Measurements from ENCODE around the gene TIE1.
A peak's percentile ranks its signal among the peaks of the same experiment; 100 is the strongest.

The TIE1 gene

GRCh38 chr1:43293896-43294760, 6.7 kb upstream of the TIE1 start:
- peak; percentile 74 for DNase-seq (ENCODE audit: low spot score)

- no peak for DNase-seq (ENCODE audit: low spot score)
Observed at GRCh38 chr1:43294761-43295160, 6.0 kb upstream of the TIE1 start.

GRCh38 chr1:43296207-43296606, 4.6 kb upstream of the TIE1 start:
- DNase-seq (ENCODE audit: low spot score), result no peak

- DNase-seq (ENCODE audit: low spot score), result no peak
Observed at GRCh38 chr1:43298055-43298454, 2.7 kb upstream of the TIE1 start.

GRCh38 chr1:43299101-43299500, 1.7 kb upstream of the TIE1 start:
- DNase-seq (ENCODE audit: low spot score), result no peak

GRCh38 chr1:43302201-43302600, 1.4 kb downstream of the TIE1 start:
- no peak for DNase-seq (ENCODE audit: low spot score)

GRCh38 chr1:43302721-43303470, 2.1 kb downstream of the TIE1 start:
- DNase-seq (ENCODE audit: low spot score), result peak; percentile 35

- no peak for DNase-seq (ENCODE audit: low spot score)
Observed at GRCh38 chr1:43303471-43304313, 2.9 kb downstream of the TIE1 start.

- no peak for DNase-seq (ENCODE audit: low spot score)
Observed at GRCh38 chr1:43304314-43304681, 3.5 kb downstream of the TIE1 start.

GRCh38 chr1:43304771-43305300, 4.1 kb downstream of the TIE1 start:
- DNase-seq (ENCODE audit: low spot score), result no peak

GRCh38 chr1:43305461-43305860, 4.7 kb downstream of the TIE1 start:
- DNase-seq (ENCODE audit: low spot score), result no peak

GRCh38 chr1:43305926-43306687, 5.3 kb downstream of the TIE1 start:
- no peak for DNase-seq (ENCODE audit: low spot score)

GRCh38 chr1:43306688-43307457, 6.1 kb downstream of the TIE1 start:
- DNase-seq (ENCODE audit: low spot score), result no peak

GRCh38 chr1:43307458-43308158, 6.8 kb downstream of the TIE1 start:
- no peak for DNase-seq (ENCODE audit: low spot score)

GRCh38 chr1:43308635-43309404, 8.0 kb downstream of the TIE1 start:
- no peak for DNase-seq (ENCODE audit: low spot score)

- peak; percentile 42 for DNase-seq (ENCODE audit: low spot score)
Observed at GRCh38 chr1:43309405-43310025, 8.7 kb downstream of the TIE1 start.

GRCh38 chr1:43311521-43311920, 10.7 kb downstream of the TIE1 start:
- no peak for DNase-seq (ENCODE audit: low spot score)

- DNase-seq (ENCODE audit: low spot score), result no peak
Observed at GRCh38 chr1:43312212-43312623, 11.4 kb downstream of the TIE1 start.
